Right ventricle myocardium superior (tissue), 1 donor: ENCODE data around the gene KDM1B. TPM values are rescaled to one million over a fixed set of nuclear protein-coding genes. Genes with fewer than 3 reads are reported as not detected.
"Not testable (repeated sequence)": the region's sequence is repeated elsewhere in the genome, so short reads cannot be mapped to it uniquely, and the experiment has no call there.

Experiments
- ATAC-seq: fragments of 200-7000 bp; cut with Tn5 transposase; one replicate; pipeline ENCODE4 v1.9.1; 2020; ENCODE audit warnings: mild to moderate bottlenecking; ENCODE audit not compliant: poor library complexity
- DNase-seq: peaks from one replicate; pipeline ENCODE4 v3.0.0-alpha.2; 2020
- intact Hi-C: fragments of 100-400 bp; cut with DNase I; formaldehyde crosslinking; loops from one replicate; pipeline ENCODE4 v1.11.2; 2022
- total RNA-seq: library from RNA; stranded (reverse); fragmentation: NEBNext Ultra II Directional; extraction: Animal tissue kit (Norgen Biotek cat#: 25700); gene quantifications from one replicate; pipeline ENCODE4 v1.2.1, GENCODE V29; 2021
- donor health status: DM: no; HTN: yes; CAD: no; lungs with severe emphysema.

Gene KDM1B
- total RNA-seq, 1 donor from 2014 or later, result 13.2 TPM

GRCh38 chr6:18214003-18214402, 58.8 kb downstream of the KDM1B start:
- DNase-seq (no peak), ATAC-seq (no peak)
- intact Hi-C loops, result no loop called here

- intact Hi-C loops, result no loop called here
- peak; percentile 28 for ATAC-seq
- DNase-seq, result no peak
These were observed 60.2 kb downstream of the KDM1B start for GRCh38 chr6:18215436-18215835.

GRCh38 chr6:18216411-18216810, 61.2 kb downstream of the KDM1B start:
- DNase-seq (no peak), ATAC-seq (no peak)
- intact Hi-C loops, result no loop called here

- no peak for DNase-seq
- intact Hi-C loops, result no loop called here
- ATAC-seq, result no peak
These were observed 63.0 kb downstream of the KDM1B start for GRCh38 chr6:18218233-18218632.

- no peak for DNase-seq
- intact Hi-C loops, result no loop called here
- peak; percentile 65 for ATAC-seq
These were observed 64.4 kb downstream of the KDM1B start for GRCh38 chr6:18219591-18219990.

GRCh38 chr6:18221288-18221615, 66.0 kb downstream of the KDM1B start:
- ATAC-seq (no peak), DNase-seq (no peak)
- intact Hi-C loops, result no loop called here

GRCh38 chr6:18226451-18227105, 71.4 kb downstream of the KDM1B start:
- DNase-seq, intact Hi-C loops, ATAC-seq: not testable (repeated sequence)

GRCh38 chr6:18227166-18227565, 71.9 kb downstream of the KDM1B start:
- ATAC-seq, intact Hi-C loops, DNase-seq: not testable (repeated sequence)

GRCh38 chr6:18228590-18228989, 73.4 kb downstream of the KDM1B start:
- intact Hi-C loops, ATAC-seq, DNase-seq: not testable (repeated sequence)

GRCh38 chr6:18231856-18232255, 76.6 kb downstream of the KDM1B start:
- ATAC-seq, intact Hi-C loops, DNase-seq: not testable (repeated sequence)

- intact Hi-C loops, ATAC-seq, DNase-seq: not testable (repeated sequence)
These were observed 78.5 kb downstream of the KDM1B start for GRCh38 chr6:18233770-18234169.

GRCh38 chr6:18234564-18234963, 79.3 kb downstream of the KDM1B start:
- no peak for DNase-seq
- ATAC-seq, result no peak
- intact Hi-C loops, result no loop called here

- no peak for DNase-seq
- intact Hi-C loops, result no loop called here
- no peak for ATAC-seq
These were observed 80.3 kb downstream of the KDM1B start for GRCh38 chr6:18235524-18235923.

GRCh38 chr6:18237167-18237566, 81.9 kb downstream of the KDM1B start:
- intact Hi-C loops, result no loop called here
- DNase-seq (no peak), ATAC-seq (no peak)

GRCh38 chr6:18240230-18240629, 85.0 kb downstream of the KDM1B start:
- intact Hi-C loops, result no loop called here
- ATAC-seq, result no peak
- no peak for DNase-seq

GRCh38 chr6:18241208-18242038, 86.2 kb downstream of the KDM1B start:
- DNase-seq, result no peak
- ATAC-seq, result no peak
- intact Hi-C loops, result no loop called here

GRCh38 chr6:18242062-18242851, 87.0 kb downstream of the KDM1B start:
- ATAC-seq (no peak), DNase-seq (no peak)
- intact Hi-C loops, result no loop called here

GRCh38 chr6:18243302-18243893, 88.2 kb downstream of the KDM1B start:
- intact Hi-C loops, result no loop called here
- ATAC-seq, result no peak
- DNase-seq, result no peak

GRCh38 chr6:18244251-18244650, 89.0 kb downstream of the KDM1B start:
- DNase-seq, result no peak
- intact Hi-C loops, result no loop called here

More at GRCh38 chr6:18244251-18244650, 89.0 kb downstream of the KDM1B start:
- ATAC-seq, result no peak
